ENCODE measurements around the gene URB2.
A peak's percentile ranks its signal among the peaks of the same experiment; 100 is the strongest.
"Not testable (repeated sequence)": the region's sequence is repeated elsewhere in the genome, so short reads cannot be mapped to it uniquely, and the experiment has no call there.

Gene URB2

GRCh38 chr1:229614701-229615100 is 11.3 kb upstream of the URB2 start:
- DNase-seq (ENCODE audit: low read depth) = no peak

DNA sequence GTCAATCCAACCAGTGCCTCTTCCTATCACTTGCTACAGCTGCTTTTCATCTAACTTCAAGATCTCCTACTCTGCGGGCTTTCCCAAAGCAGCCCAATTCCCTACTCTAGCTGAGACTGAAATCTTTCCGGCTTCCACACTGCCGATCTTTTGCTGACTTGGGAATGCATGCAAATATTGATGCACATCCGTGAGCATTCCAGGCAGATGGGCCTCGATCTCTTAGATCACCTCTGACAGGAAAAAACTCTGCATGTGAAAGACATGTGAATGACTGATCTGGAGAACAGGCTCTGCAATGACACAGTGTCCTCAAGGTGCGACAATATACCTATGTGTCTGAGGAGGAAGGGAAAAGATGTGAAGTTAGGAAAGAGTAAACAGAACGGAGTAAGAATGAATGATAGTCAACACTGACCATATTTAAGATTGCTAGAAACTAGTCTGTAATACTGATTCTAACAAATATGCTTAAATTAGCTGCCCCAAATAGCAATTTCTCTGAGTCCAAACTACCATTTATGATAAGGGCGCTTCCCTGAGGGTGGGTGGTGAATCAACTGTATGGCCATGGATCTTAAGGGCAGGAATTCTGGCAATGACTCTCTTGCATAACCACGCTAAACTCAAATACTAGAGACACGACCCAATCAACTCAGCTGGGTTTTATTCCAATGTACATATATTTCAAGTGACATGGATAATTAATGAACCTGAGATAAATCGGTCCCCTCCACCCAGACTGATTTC is 8.5 kb upstream of the URB2 start:
- no peak for DNase-seq (ENCODE audit: low read depth)

DNA sequence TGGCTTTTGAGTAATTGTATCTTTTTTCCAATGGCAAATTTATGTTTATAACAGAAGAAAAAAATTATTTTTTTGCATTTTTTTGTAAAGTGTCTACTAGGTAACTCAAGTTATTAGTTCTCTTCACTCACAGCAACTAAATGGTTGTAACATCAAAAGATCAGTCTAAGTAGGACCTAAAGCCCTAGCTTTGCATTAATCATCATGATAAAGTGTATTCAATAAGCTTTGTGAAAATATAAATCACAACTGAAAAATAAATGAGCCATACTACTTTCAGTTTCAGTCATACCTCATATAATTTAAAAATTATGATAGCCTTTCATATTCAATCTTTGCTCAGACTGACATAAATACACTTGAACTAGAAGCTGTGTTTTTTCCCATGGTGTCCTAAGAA is 7.0 kb upstream of the URB2 start:
- DNase-seq (ENCODE audit: low read depth) = no peak

GRCh38 chr1:229619614-229620013 is 6.4 kb upstream of the URB2 start:
- no peak for DNase-seq (ENCODE audit: low read depth)

DNA sequence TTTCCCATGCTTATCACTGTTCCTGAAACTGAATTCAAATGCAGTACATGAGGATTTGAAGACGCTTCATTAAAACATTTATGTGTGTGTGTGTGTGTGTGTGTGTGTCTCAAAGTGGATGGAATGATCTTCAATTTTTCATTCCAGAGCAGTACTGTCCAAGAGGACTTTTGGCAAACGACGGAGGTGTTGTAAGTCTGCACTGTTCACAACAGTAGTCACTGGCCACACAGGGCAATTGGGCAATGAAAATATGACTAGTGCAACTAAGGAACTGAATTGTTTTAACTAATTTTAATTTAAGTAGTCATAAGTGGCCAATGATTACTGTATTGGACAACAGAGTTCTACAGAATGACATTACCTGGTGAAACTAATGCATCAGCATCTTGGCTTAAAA is 5.2 kb upstream of the URB2 start:
- no peak for DNase-seq (ENCODE audit: low read depth)

GRCh38 chr1:229621663-229622062 is 4.4 kb upstream of the URB2 start:
- peak; percentile 42 for DNase-seq (ENCODE audit: low read depth)

DNA sequence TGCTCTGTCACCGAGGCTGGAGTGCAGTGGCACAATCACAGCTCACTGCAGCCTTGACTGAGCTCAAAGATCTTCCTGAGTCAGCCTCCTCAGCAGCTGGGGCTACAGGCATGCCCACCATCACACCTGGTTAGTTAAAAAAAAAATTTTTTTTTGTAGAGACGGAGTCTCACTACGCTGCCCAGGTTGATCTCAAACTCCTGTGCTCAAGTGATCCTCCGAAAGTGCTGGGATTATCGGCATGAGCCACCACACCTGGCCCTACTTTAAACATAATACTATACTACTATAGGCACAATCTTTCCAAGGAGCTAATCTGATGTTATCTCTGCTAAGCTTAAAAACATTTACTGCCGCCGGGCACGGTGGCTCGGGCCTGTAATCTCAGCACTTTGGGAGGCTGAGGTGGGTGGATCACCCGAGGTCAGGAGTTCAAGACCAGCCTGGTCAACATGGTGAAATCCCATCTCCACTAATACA is 3.4 kb upstream of the URB2 start:
- DNase-seq (ENCODE audit: low read depth) = not testable (repeated sequence)

DNA sequence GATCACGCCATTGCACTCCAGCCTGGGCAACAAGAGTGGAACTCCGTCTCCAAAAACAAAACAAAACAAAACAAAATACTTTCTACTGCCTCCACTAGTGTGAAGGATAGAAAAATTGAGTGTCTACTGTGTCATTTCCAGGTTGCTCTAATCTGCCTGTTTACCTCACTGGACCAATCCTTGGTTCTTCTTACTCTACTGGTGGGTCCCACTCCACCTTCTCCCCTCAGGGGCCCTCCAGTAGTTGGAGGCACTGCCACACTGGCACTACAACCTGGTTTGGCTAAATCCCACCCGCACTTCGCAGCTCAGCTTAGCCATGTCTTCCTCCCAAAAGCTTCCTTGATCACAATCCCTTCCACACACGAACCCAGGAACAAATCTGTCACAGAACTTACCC is 2.8 kb upstream of the URB2 start:
- DNase-seq (ENCODE audit: low read depth) = no peak

- no peak for DNase-seq (ENCODE audit: low read depth)
Observed at GRCh38 chr1:229623838-229624237, 2.2 kb upstream of the URB2 start.

GRCh38 chr1:229624521-229625070 is 1.5 kb upstream of the URB2 start:
- no peak for DNase-seq (ENCODE audit: low read depth)

DNA sequence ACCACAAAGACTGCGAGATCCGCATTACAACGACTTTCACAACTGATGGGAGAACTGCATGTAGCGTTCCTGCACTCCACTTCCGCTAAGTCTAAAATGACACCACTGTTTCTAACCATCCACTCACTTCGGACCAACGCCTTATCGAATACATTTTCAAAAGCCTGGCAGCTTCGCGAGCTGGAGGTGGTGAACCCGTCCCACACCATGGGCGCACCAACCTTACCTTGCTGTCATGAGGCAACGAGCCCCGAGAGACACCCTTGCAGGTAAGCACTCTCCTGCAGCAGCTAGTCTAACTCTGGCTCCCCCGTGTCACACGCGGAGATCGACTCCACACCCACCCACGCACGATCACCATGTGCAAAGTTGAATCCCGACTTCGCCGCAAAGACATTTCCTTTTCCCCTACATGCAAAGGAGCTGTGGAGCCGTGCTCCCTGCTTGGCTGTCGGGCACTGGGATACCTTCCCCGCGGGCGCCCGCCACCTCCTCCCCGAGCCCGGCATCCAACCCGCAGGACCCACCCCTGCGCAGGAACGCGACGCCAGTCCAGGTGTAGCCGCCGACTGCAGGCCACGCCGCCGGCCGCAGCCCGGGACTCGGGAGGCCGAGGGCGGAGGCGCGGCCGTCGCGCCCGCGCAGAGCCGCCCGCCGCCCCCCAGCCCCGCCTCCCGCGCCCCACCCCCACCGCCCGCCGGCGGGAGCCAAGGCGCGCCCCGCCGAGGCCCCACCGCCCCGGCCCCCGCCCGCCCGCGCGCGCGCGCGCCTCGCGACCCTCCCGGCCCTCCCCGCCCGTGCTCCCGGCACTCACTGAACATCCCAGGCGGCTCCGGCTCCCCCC is 754 bp upstream of the URB2 start:
- peak; percentile 58 for DNase-seq (ENCODE audit: low read depth)

- DNase-seq (ENCODE audit: low read depth) = peak; percentile 10
Observed at GRCh38 chr1:229627003-229627402, 956 bp downstream of the URB2 start.

GRCh38 chr1:229629261-229629660 is 3.2 kb downstream of the URB2 start:
- peak; percentile 66 for DNase-seq (ENCODE audit: low read depth)

- no peak for DNase-seq (ENCODE audit: low read depth)
Observed at GRCh38 chr1:229631148-229631547, 5.1 kb downstream of the URB2 start.

GRCh38 chr1:229631966-229632365 is 5.9 kb downstream of the URB2 start:
- DNase-seq (ENCODE audit: low read depth) = no peak

DNA sequence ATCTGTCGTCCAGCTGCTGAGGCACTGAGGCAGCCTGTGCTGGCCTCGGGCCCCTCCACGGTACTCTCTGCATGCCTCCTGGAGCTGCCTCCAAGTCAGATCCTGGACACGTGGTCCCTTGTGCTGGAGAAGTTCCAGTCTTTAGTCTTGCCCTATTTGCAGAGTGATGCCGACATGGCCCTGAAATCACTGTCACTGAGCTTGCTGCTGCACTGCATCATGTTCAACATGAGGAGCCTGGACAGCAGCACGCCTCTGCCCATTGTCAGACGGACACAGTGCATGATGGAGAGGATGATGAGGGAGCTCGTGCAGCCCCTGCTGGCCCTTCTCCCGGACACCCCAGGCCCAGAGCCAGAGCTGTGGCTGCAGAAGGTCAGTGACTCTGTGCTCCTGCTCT is 10.0 kb downstream of the URB2 start:
- no peak for DNase-seq (ENCODE audit: low read depth)

DNA sequence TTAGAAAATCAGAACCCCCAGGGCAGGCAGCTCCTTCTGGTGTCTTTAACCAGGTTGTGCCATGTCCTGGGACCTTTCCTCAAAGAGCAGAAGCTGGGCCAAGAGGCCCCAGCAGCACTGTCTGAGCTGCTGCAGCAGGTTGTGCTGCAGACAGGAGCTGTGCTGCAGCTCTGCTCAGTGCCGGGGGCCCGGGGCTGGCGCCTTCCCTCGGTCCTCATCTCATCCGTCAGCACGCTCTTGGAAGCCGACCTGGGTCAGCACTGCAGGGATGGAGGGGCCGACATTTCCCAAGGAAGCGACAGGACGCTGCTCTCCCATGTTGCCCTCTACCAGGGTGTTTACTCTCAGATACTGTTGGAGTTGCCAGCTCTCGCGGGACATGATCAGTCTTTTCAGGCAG is 11.7 kb downstream of the URB2 start:
- no peak for DNase-seq (ENCODE audit: low read depth)

DNA sequence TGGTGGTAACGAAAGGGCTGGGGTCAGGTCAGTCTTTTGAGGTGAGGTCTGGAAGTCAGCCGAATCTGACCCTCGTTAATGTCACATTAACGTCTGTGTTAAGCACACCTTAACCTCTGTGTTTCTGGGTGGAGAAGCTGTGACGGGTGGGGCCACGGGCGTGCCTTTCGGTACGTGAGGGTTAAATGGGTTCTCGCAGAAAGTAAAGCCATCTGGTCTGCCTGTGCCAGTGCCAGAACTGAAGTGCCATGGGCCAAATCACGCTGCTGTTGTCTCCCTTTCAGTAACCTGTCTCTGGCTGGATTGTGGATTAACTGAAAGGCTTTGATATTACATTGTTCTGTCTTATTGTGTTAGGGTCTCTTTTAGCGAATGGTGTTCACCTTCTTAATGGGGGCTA is 14.4 kb downstream of the URB2 start:
- DNase-seq (ENCODE audit: low read depth) = no peak

DNA sequence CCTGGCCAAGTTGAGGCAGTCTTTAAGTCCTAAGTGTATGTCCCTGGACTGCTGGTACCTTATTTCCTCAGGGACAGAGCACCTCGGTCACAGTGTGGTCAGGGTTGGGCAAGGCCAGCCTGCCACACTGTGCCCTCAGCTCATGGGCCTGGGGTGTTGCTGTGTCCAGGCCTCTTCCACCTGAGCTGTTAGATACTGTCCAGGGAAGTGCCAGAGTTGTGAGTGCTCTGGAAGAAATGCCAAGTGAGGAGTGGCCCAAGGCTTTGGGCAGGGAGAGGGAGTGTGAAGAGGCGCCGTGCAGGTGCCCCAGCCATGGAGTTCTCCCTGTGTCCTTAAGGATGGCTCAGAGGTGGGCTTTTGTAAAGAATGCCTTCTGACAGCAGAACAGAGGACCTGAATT is 15.3 kb downstream of the URB2 start:
- no peak for DNase-seq (ENCODE audit: low read depth)

DNA sequence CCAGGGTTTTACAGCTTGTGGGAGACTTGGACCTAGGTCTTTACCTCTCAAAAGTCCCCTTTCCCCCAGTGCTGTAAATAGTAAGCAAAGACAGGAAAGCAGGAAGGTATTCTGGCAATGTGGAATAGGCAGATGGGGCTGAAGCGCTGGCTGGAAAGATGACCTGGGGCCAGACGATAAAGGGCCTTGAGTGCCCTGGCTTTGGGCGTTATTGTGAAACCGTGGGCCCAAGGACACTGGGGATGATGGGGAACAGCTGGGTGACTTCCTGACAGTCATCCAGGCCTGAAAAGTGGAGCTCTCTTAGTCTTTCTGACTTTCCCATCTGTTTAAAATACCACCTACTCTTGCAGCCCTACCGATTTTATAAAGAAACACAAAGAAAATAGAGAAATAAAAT is 16.3 kb downstream of the URB2 start:
- DNase-seq (ENCODE audit: low read depth) = no peak

GRCh38 chr1:229642970-229643369 is 16.9 kb downstream of the URB2 start:
- no peak for DNase-seq (ENCODE audit: low read depth)

GRCh38 chr1:229643996-229644745 is 18.1 kb downstream of the URB2 start:
- DNase-seq (ENCODE audit: low read depth) = no peak
